Stimulated activated CD8-positive, alpha-beta memory T cell treated with anti-CD3 and anti-CD28 coated beads, Interleukin-7, amount 100 ng/mL, for 48 hours (primary cell): ENCODE data around the gene P2RX4.
A peak's percentile ranks its signal among the peaks of the same experiment; 100 is the strongest.
"Not testable (repeated sequence)": the region's sequence is repeated elsewhere in the genome, so short reads cannot be mapped to it uniquely, and the experiment has no call there.

ENCODE experiments used
- DNase-seq, 2 donors: peaks; one replicate each; pipeline ENCODE4 v3.0.0-alpha.2; 2020; ENCODE audit warnings: low read depth in 1 of 2; ENCODE audit errors: extremely low read depth in 1 of 2

P2RX4 gene

DNA sequence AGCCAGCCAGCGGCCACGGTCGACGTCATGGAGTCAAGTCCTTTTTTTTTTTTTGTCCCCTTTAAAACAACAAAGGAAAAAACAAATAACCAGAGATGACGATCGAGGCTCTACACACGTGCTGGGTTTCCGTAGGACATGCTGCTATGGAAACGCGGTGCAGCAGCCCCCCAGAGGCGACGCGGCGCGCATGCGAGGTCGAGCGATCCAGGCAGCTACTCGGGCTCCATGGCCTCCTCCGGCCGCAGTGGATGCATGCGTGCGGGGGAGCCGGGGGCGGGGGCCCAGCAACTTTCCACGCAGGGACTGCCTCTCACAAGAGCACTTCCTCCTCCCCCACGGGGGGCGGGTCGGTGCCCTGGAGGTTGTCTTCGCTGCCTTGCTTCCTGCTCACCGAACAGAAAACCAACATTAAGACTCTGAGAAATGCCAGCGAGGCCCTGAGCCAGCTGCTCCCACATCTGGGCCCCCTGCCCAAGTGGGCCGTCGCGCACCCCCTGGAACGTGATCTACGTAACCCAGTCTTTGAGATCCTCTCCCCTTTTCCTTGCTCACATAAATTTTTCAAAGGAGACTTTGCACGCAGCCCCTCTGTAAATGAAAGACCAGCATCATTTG, 30.7 kb downstream of the P2RX4 start:
- DNase-seq: peak; percentile 60 to 68

DNA sequence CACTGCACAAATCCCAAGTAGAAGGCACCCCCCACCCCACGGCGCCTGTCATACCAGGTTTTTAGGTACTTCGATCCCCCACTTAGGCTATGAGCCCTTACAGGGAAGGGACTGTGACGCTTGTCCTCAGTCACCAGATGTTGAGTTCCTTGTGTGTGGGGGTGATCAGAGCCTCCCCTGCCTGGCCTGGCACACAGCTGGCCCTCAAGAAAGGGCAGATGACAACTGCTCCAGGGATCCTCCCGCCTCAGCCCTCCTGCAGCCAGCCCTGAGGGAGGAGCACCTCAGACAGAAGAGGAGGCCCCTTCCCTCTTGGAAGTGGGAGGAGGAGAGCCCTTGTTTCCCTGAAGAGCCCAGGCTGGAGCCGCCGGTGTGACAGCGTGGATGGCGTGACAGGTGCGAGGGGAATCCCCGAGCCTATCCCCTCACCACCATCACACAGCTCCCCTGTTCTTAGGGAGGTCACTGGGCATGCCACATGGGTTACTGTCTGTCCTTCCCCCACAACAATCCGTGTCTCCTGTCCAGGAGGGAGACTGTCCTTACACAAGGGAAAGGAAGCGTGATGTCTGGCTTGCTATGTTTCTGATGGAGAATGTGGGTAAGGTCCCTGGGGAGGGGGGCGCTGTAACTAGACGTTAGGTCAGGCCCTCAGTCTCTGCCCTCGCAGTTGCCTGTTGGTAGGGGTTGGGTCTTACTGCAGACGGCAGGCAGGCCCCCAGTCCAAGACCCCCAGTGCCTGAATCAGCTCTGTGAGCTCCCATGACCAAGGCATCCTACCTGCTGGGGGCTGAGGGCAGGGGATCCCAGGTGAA, 31.4 kb downstream of the P2RX4 start:
- DNase-seq: no peak

DNA sequence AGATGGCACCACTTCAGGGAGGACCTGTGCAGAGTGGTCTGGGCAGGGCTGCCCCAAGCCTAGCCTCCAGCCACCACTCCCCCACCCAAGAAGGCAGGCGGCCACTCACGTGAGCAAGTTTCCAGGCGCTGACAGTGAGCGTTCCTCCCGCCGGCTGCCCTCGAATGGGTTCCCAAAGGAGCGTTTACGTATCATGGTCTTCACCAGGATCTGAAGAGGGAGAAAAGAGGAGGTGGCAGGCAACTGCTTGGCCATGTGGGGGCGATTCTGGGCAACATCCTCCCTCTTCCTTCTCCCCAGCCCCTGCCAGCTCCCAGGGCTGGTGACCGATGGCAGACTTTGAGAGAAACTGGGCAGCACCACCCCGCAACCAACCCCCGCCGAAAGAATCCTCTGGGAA, 35.1 kb downstream of the P2RX4 start:
- DNase-seq: no peak

DNA sequence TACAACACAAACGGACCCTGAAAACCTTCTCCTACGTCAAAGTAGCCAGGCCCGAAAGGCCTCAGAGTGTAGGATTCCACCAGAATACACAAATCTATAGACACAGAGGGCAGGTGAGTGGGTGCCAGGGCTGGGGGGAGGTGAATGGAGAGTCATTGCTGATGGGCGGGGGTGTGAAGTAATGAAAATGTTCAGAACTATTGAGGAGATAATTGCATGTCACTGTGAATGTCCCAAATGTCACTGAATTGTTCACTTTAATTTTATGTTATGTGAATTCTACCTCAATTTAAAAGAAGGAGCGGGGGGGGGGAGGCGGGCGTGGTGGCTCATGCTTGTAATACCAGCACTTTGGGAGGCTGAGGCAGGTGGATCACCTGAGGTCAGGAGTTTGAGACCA, 36.0 kb downstream of the P2RX4 start:
- DNase-seq: no peak

DNA sequence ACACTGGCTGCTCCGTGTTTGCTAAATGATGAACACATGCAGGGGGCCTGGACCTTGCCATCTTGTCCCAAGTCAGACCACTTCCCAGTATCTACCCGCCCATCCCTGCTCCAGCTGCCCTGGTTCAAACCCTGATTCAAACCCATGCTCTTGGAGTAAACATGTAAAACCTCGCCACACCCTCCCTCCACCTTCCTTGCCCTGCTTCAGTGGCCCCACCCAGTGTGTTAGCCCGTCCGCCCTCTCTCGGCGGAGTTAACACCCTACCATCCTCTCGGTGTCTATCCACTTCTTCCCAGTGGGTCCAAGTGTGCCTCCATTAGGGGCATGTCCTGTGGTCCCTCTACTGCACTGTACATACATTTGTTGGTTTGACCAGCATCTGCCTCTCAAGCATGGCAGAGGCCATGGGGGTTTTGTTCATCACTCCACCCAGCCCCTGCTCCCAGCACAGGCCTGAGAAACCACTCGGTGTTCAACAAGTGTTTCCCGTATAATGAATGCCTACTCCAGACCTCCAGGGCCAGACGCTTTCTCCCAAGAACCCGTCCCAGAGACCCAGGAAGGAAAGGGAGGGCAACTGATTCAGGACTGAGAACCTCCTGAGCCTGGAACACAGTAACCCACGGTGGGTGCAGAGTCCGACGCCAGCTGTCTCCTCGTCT, 37.1 kb downstream of the P2RX4 start:
- DNase-seq: no peak

DNA sequence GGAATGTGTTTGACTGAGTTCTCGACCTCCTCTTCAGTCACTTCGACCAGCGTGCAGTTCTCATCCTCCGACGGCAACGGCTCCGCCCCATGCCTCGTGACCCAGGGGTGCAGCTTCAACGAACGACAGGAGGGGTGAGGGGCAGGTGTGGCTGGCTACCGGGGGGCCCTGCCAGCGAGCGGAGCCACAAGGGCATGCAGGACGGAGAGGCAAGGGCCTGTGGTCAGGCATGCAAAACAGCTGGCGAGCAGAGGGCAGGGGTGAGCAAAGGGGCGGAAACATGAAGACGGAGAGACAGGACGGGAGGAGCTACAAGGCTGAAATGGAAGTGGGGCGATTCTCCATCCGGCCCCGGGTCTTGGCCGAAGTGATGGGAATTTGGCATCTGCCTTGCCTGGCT, 38.7 kb downstream of the P2RX4 start:
- DNase-seq: no peak

DNA sequence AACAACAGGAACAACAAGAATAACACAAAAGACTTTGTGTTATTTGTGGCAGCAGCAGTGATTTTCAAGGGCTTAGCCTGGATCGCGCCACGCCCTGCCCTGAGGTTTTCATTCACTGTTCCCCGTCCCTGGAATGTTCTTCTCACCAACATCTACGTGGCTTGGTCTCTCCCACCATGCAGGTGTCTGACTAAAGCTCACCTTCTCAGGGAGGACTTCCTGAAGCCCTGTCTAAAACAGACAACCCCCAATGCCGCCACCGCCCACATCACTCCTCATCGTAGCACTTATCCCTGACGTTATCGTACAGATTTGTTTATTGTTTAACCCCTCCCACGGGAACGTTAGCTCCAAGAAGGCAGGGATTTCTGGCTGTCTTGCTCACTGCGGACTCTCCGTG, 40.4 kb downstream of the P2RX4 start:
- no peak for DNase-seq

DNA sequence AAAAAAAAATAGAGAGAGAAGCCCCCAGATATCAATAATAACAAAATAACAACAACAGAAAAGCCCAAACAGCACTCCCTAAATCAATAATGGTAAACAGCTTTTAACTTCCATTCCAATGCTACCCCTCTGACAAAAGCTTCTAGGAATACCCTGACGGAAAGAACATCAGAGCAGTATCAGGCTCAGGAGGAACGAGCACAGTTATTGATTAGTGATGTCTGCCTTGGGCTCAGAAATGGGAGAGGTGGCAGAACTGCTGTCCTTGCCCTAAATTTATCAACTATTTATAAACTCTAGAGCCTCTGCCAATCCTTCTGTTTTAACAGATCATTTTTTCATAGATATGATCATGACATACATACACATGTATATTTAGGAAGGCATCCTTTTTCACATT, 41.9 kb downstream of the P2RX4 start:
- DNase-seq: no peak

DNA sequence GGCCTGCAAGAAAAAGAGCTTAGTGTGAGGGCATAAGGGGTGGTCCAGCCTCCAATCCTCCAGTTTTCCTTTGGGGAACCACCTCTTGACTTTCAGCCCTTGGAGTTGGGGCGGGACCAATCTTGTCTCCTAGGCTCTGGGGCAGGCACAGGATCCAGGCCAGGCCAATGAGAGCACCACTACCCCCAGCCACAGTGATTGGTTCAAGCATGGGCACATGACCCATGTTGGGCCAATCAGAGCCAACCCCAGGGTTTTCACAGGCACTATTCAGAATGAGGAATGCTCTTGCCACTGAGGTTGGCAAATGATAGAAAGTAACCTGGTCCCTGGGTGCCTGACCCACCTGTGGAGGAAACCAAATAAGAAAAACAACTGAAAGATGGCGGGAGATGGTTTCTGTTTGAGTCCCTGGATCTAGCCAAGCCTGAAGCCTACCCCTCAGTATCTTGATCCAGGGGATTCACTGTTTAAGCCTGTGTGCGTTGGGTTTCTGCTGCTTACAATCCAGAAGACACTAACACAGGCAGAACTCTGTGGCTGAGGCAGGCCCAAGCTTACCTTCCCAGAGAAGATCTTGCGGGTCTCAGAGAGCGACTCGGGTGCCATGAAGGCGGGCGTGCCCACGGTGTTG, 42.9 kb downstream of the P2RX4 start:
- DNase-seq: no peak

DNA sequence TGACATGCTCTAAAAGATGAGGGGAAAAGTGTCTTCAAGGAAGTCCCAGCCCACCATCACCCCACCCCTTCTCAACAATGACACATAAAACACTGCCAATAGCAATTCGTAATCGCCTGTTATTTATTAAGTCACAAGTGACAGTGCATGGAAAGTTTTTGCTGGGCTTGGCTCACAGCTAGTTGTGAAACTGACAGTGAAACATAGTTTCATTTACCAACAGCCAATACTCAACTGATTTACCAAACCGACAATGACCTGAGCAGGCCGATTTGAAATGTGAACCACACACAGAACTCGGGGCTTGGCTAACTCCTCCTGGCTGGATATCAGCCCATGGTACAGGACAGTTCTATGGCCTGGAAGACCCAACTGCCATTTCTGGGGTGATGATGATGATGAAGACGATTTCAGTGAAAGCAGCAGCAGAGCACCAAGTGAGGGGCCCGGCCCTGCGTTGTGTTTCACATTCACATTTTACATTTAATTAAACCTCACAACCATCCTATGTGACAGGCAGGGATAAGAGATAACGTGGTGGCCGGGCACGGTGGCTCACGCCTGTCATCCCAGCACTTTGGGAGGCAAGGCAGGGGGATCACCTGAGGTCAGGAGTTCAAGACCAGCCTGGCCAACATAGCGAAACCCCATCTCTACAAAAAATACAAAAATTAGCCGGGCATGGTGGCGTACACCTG, 43.9 kb downstream of the P2RX4 start:
- no peak for DNase-seq

DNA sequence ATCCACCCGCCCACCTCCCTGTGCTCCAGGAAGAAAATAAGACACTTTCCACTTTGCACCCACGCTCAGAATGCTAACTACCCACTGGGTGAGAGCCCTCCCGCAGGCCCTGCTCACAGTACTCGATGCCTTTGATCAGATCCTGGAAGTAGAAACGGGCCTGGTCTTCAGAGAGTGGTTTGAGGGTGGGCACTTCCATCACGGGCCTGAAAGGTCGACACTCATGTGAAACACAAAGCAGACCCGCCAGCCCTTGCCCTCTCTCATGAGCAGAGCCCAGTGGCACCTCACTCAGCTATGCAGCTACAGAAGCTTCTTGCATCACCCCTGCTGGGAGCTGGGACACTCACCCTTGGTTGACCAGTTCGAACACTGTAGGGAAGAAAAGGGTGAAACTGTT, 45.5 kb downstream of the P2RX4 start:
- DNase-seq: no peak

DNA sequence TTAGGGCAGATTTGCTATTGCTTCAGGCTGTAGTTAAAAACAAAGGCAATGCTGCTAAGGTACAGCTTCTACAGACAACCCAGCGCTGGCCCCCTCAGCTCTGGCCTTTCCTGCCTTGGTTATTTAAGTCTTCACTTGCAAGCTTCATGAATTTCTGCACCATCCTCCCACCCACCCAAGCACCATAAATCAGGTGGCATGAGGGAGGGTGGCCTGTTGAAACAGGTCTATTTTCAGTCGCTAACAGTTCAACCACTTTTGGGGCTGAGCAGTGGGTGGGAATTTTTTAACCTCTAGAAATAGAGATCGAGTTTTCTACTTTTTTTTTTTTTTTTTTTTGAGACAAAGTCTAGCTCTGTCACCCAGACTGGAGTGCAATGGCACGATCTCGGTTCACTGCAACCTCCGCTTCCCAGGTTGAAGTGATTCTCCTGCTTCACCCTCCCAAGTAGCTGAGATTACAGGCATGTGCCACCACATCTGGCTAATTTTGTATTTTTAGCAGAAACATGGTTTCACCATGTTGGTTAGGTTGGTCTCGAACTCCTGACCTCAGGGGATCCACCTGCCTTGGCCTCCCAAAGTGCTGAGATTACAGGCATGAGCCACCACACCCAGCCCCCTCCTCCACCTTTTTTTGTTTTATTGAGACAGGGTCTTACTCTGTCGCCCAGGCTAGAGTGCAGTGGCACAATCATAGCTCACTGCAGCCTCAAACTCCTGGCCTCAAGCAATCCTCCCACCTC, 47.9 kb downstream of the P2RX4 start:
- DNase-seq: not testable (repeated sequence)

DNA sequence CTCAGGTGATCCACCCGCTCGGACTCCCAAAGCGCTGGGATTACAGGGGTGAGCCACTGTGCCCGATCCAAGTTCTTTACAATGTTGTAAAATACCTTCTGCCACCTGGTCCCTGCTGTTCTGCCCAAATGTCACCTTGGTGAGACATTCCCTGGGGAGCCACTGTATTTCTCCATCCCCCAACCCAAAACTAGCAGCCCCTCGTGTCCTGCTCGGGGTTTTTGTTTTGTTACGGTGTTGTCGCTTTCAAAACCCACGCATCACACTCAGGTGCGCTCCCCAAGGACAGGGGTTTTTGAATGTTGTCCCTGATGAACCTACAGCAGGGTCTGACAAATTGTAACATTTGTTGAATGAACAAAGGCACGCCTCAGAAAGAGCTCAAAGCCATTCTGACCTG, 49.1 kb downstream of the P2RX4 start:
- DNase-seq: no peak

DNA sequence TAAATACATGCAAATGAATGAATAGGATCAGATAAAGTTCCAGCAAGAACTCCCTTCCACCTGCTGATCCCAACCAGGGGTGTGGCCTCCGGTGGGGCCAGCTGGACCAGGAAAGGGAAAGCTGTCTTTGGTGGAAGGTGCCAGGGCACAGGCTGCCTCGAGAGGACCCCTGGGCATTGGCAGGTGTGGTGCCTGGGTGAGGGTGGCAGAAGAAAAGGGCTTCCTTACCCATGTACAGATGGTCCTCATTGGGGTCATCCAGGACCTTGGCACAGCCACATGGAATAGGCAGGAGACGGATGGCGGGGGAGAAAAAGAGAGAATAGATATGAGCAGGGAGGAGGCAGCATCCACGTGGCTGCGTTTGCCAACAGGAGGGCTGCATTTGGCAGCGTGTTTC, 50.2 kb downstream of the P2RX4 start:
- DNase-seq: no peak

DNA sequence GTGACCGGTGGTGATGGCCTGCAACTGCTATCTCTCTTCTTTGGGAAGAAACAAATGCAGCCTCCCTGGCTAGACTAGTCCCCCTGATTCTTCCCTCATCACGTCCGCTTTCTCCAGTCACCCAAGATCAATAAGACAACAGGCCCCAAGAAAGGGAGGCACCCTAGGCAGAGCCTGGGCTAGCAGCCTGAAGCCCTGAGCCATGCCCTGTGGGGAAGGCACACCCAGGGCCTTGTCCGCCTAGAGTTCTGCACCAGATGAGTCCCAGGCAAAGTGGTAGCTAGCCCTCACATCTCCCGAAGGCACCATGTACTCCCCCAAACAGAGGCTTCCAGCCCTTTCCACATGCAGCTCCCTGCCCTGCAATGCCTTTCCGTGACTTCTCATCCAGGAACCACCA, 51.5 kb downstream of the P2RX4 start:
- no peak for DNase-seq

DNA sequence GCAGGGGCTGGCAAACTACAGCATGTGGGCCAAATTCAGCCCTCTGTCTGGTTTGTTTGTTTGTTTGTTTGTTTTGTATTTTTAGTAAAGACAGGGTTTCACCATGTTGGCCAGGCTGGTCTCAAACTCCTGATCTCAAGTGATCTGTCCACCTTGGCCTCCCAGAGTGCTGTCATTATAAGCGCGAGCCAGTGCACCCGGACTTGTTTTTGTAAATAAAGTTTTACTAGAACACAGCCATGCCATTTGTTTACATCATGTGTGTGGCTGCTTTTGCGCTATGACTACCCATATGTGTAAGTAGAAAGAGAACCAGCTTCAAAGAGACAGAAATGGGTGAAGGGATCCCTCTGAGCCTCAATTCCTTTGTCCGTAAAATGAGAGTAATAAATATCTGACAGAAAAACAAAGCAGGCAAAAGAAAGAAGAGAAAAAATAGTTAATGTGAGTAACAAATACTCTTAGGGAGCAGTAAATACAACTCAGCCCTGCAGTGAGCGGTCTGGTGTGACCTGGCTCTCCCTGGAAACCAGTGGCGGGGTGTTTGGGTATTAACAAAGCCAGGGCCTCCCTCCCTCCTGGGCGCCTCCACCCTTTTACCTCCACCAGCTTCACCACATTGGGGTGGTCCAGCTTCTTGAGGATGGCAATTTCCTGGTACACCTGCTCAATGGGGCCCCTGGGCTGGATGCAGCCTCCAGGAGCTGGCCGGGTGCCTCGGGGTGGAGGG, 53.4 kb downstream of the P2RX4 start:
- DNase-seq: no peak

DNA sequence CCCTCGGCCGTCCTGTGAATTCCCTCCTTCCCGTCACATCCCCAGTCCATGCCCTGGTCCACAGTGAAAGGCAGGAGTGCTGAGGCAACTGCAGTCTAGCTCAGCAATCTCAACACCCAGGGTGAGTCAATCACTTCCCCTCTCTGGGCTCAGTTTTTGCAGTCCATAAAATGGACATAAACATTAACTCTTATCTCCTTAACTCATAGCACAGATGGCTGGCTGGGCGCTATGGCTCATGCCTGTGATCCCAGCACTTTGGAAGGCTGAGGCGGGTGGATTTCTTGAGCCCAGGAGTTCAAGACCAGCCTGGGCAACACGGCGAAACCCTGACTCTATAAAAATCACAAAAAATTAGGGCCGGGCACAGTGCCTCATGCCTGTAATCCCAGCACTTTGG, 54.2 kb downstream of the P2RX4 start:
- no peak for DNase-seq

DNA sequence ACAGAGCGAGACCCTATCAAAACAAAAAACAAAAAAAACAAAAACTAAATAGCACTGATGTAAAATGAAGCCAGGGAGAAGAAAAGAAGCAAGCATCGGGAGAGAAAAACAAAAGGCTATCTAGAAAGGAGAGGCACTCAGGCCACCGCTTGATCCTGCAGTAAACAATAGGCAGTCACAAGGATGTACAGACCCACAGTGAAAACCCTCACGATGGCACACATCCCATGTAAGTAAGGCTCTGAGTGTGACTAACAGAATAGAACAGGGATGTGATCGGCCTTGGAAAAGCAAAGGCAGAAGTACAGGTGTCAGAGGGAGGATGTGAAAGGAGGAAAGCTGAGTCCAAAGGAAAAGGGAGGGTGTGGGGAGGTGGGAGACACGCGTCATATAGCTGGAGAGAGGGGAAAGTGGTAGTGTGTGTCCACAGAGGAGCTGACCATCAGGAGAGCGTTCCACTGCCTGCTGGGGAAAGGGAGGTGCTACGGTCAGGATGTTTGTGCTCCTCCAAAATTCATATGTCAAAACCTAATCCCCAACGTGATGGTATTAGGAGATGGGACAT, 55.1 kb downstream of the P2RX4 start:
- no peak for DNase-seq

DNA sequence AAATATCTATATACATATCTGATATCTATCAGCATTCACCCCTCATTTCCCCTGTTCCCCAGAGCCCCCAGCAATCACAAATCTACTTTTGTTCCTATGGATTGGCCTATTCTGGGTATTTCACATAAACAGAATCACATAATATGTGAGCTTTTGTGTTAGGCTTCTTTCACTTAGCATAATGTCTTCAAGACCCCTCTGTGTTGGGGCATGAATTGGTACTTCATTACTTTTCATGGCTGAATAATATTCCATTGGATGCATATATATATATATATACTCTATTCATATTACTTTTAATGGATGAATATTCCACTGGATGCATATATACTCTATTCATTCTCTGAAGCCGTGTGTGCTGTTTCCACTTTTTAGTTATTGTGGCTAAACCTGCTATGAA, 57.9 kb downstream of the P2RX4 start:
- DNase-seq: no peak
